AG09319 (cell line): Measurements from ENCODE around the gene SDE2.
"Not testable (repeated sequence)": the region's sequence is repeated elsewhere in the genome, so short reads cannot be mapped to it uniquely, and the experiment has no call there.

Experiments used
- DNase-seq: peaks from one replicate; pipeline ENCODE4 v3.0.0-alpha.2; 2010; ENCODE audit warnings: low read depth; ENCODE audit errors: extremely low read depth
- CTCF ChIP-seq: IDR thresholded peaks from 2 replicates; pipeline ENCODE4 v1.5.1; 2011; ENCODE audit warnings: low read depth, mild to moderate bottlenecking, inconsistent platforms, low read length, moderate library complexity

SDE2 gene

GRCh38 chr1:225937048-225937968 is 61.8 kb downstream of the SDE2 start:
- TF ChIP-seq CTCF: no peak
- no peak for DNase-seq

DNA sequence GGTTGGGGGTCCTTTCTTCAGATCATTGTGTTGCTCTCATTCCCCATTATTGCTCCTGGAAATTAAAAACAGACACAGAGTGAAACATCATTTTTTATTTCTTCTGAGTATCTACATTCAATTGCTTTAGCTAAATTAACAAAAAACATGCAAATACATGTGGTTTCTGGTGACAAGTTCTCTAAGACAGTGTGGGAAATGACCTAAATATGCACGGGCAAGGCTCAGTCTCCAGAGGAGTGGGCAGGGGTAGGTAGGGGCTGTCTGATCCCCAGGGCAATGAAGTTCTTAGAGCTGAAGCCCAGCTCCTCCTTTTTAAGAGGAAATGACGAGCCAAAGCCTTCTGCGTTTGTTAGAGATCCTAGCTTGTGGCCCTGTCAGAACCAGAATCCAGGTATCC is 62.6 kb downstream of the SDE2 start:
- TF ChIP-seq CTCF: no peak
- no peak for DNase-seq

GRCh38 chr1:225936086-225936485 is 63.1 kb downstream of the SDE2 start:
- DNase-seq: not testable (repeated sequence)

DNA sequence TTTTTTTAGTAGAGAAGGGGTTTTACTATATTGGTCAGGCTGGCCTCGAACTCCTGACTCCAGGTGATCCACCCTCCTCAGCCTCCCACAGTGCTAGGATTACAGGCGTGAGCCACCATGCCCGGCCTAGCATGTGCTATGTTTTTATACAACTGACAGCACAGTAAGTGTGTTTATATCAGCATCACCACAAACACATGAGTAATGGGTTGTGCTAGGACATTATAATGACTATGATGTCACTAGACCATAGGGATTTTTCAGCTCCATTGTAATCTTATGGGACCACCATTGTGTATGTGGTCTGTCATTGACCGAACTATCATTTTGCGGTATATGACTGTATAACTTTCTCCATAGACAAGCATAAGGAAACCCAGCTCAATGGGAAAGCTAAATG is 64.4 kb downstream of the SDE2 start:
- no peak for DNase-seq
- no peak for TF ChIP-seq CTCF

DNA sequence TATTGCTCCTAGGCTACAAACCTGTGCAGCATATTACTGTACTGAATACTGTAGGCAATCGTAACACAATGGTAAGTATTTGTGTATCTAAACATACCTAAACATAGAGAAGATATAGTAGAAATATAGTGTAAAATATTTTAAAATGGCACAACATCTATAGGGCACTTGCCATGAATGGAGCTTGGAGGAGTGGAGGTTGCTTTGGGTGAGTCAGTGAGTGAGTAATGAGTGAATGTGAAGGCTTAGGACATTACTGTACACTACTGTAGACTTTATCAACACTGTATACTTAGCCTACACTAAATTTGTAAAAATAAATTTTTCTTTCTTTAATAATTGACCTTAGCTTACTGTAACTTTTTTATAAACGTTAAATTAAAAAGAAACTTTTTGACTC is 66.1 kb downstream of the SDE2 start:
- no peak for TF ChIP-seq CTCF
- no peak for DNase-seq
